ENCODE measurements around the gene GNGT1.
"Not testable (repeated sequence)": the region's sequence is repeated elsewhere in the genome, so short reads cannot be mapped to it uniquely, and the experiment has no call there.

Gene GNGT1

GRCh38 chr7:93890464-93891068, 15.8 kb upstream of the GNGT1 start, which contains the start of gene TFPI2:
Gene TFPI2 (minus strand): TSS chr7:93890753. CDS start chr7:93890678, 75 bp downstream.
- H3K4me1 Mint-ChIP-seq, result peaks cover 8% of the 10 kb centered on the region
- no peak for DNase-seq (ENCODE audit: low spot score in 2 of 2)
- peak within 1 kb of the TSS; percentile 64 for H3K4me3 Mint-ChIP-seq
- no peak within 1 kb of the TSS for H3K27ac Mint-ChIP-seq
- no peaks in the 10 kb centered on the region for H3K36me3 Mint-ChIP-seq
- ATAC-seq, result peak; percentile 61
- no peaks in the 10 kb centered on the region for H3K9me3 Mint-ChIP-seq

GRCh38 chr7:93894426-93894825, 11.9 kb upstream of the GNGT1 start:
- DNase-seq (ENCODE audit: low spot score in 2 of 2) (no peak), ATAC-seq (no peak)
- Mint-ChIP-seq H3K27ac (no peak overlapping the region), H3K4me1 (peaks cover 8% of the 10 kb centered on the region), H3K9me3 (no peaks in the 10 kb centered on the region), H3K4me3 (no peak overlapping the region), H3K36me3 (no peaks in the 10 kb centered on the region)

- no peaks in the 10 kb centered on the region for H3K36me3 Mint-ChIP-seq
These were observed 11.3 kb upstream of the GNGT1 start for GRCh38 chr7:93894966-93895640.

GRCh38 chr7:93895859-93896600, 10.3 kb upstream of the GNGT1 start:
- no peaks in the 10 kb centered on the region for H3K36me3 Mint-ChIP-seq
- H3K9me3 Mint-ChIP-seq, result no peaks in the 10 kb centered on the region
- ATAC-seq (no peak), DNase-seq (ENCODE audit: low spot score in 2 of 2) (no peak)
- H3K4me3 Mint-ChIP-seq, result no peak overlapping the region
- H3K4me1 Mint-ChIP-seq, result no peaks in the 10 kb centered on the region
- no peak overlapping the region for H3K27ac Mint-ChIP-seq

More at GRCh38 chr7:93894966-93895640, 11.3 kb upstream of the GNGT1 start:
- ATAC-seq (no peak), DNase-seq (ENCODE audit: low spot score in 2 of 2) (no peak)
- Mint-ChIP-seq H3K4me1 (peaks cover 3% of the 10 kb centered on the region), H3K9me3 (no peaks in the 10 kb centered on the region), H3K4me3 (no peak overlapping the region), H3K27ac (no peak overlapping the region)

- H3K27ac Mint-ChIP-seq, result no peak overlapping the region
- H3K4me1 Mint-ChIP-seq, result no peaks in the 10 kb centered on the region
- no peaks in the 10 kb centered on the region for H3K36me3 Mint-ChIP-seq
- H3K9me3 Mint-ChIP-seq, result no peaks in the 10 kb centered on the region
- DNase-seq (ENCODE audit: low spot score in 2 of 2) (no peak), ATAC-seq (no peak)
- no peak overlapping the region for H3K4me3 Mint-ChIP-seq
These were observed 8.7 kb upstream of the GNGT1 start for GRCh38 chr7:93897680-93898079.

- no peaks in the 10 kb centered on the region for H3K36me3 Mint-ChIP-seq
- H3K9me3 Mint-ChIP-seq, result no peaks in the 10 kb centered on the region
- H3K4me3 Mint-ChIP-seq, result no peak overlapping the region
- H3K4me1 Mint-ChIP-seq, result no peaks in the 10 kb centered on the region
- DNase-seq (ENCODE audit: low spot score in 2 of 2) (no peak), ATAC-seq (no peak)
- H3K27ac Mint-ChIP-seq, result no peak overlapping the region
These were observed 3.5 kb upstream of the GNGT1 start for GRCh38 chr7:93902777-93903423.

GRCh38 chr7:93910076-93910994, 4.0 kb downstream of the GNGT1 start:
- Mint-ChIP-seq H3K27ac (no peak overlapping the region), H3K4me1 (no peaks in the 10 kb centered on the region), H3K36me3 (no peaks in the 10 kb centered on the region), H3K4me3 (no peak overlapping the region), H3K9me3 (no peaks in the 10 kb centered on the region)
- DNase-seq (ENCODE audit: low spot score in 2 of 2) (no peak), ATAC-seq (no peak)

GRCh38 chr7:93911242-93911641, 4.9 kb downstream of the GNGT1 start:
- DNase-seq (ENCODE audit: low spot score in 2 of 2); H3K9me3 Mint-ChIP-seq; H3K36me3 Mint-ChIP-seq; ATAC-seq; H3K4me3 Mint-ChIP-seq; H3K4me1 Mint-ChIP-seq; H3K27ac Mint-ChIP-seq: not testable (repeated sequence)

GRCh38 chr7:93911661-93912060, 5.3 kb downstream of the GNGT1 start:
- DNase-seq (ENCODE audit: low spot score in 2 of 2); H3K27ac Mint-ChIP-seq; H3K4me3 Mint-ChIP-seq; H3K36me3 Mint-ChIP-seq; H3K9me3 Mint-ChIP-seq; H3K4me1 Mint-ChIP-seq: not testable (repeated sequence)
- peak; percentile 74 for ATAC-seq

- ATAC-seq, result no peak
- Mint-ChIP-seq H3K4me3 (no peak overlapping the region), H3K36me3 (no peaks in the 10 kb centered on the region), H3K9me3 (no peaks in the 10 kb centered on the region), H3K27ac (no peak overlapping the region), H3K4me1 (no peaks in the 10 kb centered on the region)
- no peak for DNase-seq (ENCODE audit: low spot score in 2 of 2)
These were observed 6.8 kb downstream of the GNGT1 start for GRCh38 chr7:93913197-93913596.

- no peak for ATAC-seq
- no peak for DNase-seq (ENCODE audit: low spot score in 2 of 2)
- Mint-ChIP-seq H3K36me3 (no peaks in the 10 kb centered on the region), H3K4me3 (no peak overlapping the region), H3K9me3 (no peaks in the 10 kb centered on the region), H3K27ac (no peak overlapping the region), H3K4me1 (no peaks in the 10 kb centered on the region)
These were observed 8.3 kb downstream of the GNGT1 start for GRCh38 chr7:93914581-93915066.

- ATAC-seq; H3K27ac Mint-ChIP-seq; H3K36me3 Mint-ChIP-seq; H3K4me1 Mint-ChIP-seq; H3K9me3 Mint-ChIP-seq; DNase-seq (ENCODE audit: low spot score in 2 of 2); H3K4me3 Mint-ChIP-seq: not testable (repeated sequence)
These were observed 9.0 kb downstream of the GNGT1 start for GRCh38 chr7:93915206-93915842.

- H3K36me3 Mint-ChIP-seq; H3K9me3 Mint-ChIP-seq; H3K4me1 Mint-ChIP-seq; DNase-seq (ENCODE audit: low spot score in 2 of 2); H3K27ac Mint-ChIP-seq; H3K4me3 Mint-ChIP-seq: not testable (repeated sequence)
- peak; percentile 79 for ATAC-seq
These were observed 9.5 kb downstream of the GNGT1 start for GRCh38 chr7:93915888-93916287.

GRCh38 chr7:93916315-93916714, 9.9 kb downstream of the GNGT1 start:
- H3K27ac Mint-ChIP-seq; H3K9me3 Mint-ChIP-seq; ATAC-seq; H3K4me1 Mint-ChIP-seq; DNase-seq (ENCODE audit: low spot score in 2 of 2); H3K36me3 Mint-ChIP-seq; H3K4me3 Mint-ChIP-seq: not testable (repeated sequence)
